PC-9 (cell line): ENCODE data around the gene ADAMTS12. TPM values are rescaled to one million over a fixed set of nuclear protein-coding genes. Genes with fewer than 3 reads are reported as not detected.

Source experiments
- BruUV-seq: library from RNA; stranded (reverse); fragments of 400-500 nt; replicated peaks from 2 replicates; lab custom pipeline; 2021; lab: Mats Ljungman, UMichigan
- CTCF ChIA-PET: fragments of 300-600 bp; sonication (Branson Sonifier 250); formaldehyde crosslinking; loops from one replicate; lab custom pipeline; 2022; ENCODE audit warnings: antibody characterized with exemption; lab: Charles Lee
- POLR2A ChIA-PET: fragments of 300-600 bp; sonication (Branson Sonifier 250); formaldehyde crosslinking; loops from one replicate; lab custom pipeline; 2022; ENCODE audit warnings: antibody characterized with exemption; ENCODE audit not compliant: unreplicated experiment; lab: Charles Lee
- DNase-seq, 2 experiments: peaks; one replicate each; pipeline versions ENCODE4 v3.0.0 to v3.0.0-alpha.2; 2015 to 2022; ENCODE audit warnings: mixed read lengths in 1 of 2
- H2AFZ ChIP-seq: fragments of 200-600 bp; sonication (generic); 2 replicates; pipeline ENCODE4 v1.8.1; 2017; ENCODE audit warnings: antibody characterized with exemption
- H3F3A ChIP-seq: fragments of 200-600 bp; sonication (generic); 2 replicates; pipeline ENCODE4 v1.8.1; 2017; ENCODE audit warnings: antibody characterized with exemption, mild to moderate bottlenecking, low read depth; ENCODE audit not compliant: insufficient read depth
- H3K27ac ChIP-seq: fragments of 200-600 bp; sonication (generic); 2 replicates; pipeline ENCODE4 v1.6.1; 2016; ENCODE audit warnings: mixed run types
- H3K27me3 ChIP-seq: fragments of 200-600 bp; sonication (generic); 2 replicates; pipeline ENCODE4 v1.6.1; 2016; ENCODE audit warnings: low read depth, mixed run types; ENCODE audit not compliant: insufficient read depth
- H3K36me3 ChIP-seq: fragments of 200-600 bp; sonication (generic); 2 replicates; pipeline ENCODE4 v1.6.1; 2016; ENCODE audit warnings: low read depth, mixed run types
- H3K4me1 ChIP-seq: fragments of 200-600 bp; sonication (generic); replicated peaks from 2 replicates; pipeline ENCODE4 v1.6.1; 2016; ENCODE audit warnings: mixed run types; ENCODE audit not compliant: insufficient read depth
- H3K4me2 ChIP-seq: fragments of 200-600 bp; sonication (generic); 2 replicates; pipeline ENCODE4 v1.6.1; 2017; ENCODE audit warnings: mixed run types
- H3K4me3 ChIP-seq: fragments of 200-600 bp; sonication (generic); 2 replicates; pipeline ENCODE4 v1.6.1; 2016; ENCODE audit warnings: mixed run types
- H3K79me2 ChIP-seq: fragments of 200-600 bp; sonication (generic); 2 replicates; pipeline ENCODE4 v1.6.1; 2017; ENCODE audit warnings: low read depth, mixed run types
- H3K9me2 ChIP-seq: fragments of 200-600 bp; sonication (generic); 2 replicates; pipeline ENCODE4 v1.8.1; 2017; ENCODE audit warnings: mild to moderate bottlenecking; ENCODE audit not compliant: insufficient read depth
- H3K9me3 ChIP-seq: fragments of 200-600 bp; sonication (generic); 2 replicates; pipeline ENCODE4 v1.8.1; 2016; ENCODE audit warnings: low read depth; ENCODE audit not compliant: insufficient read depth
- H4K20me1 ChIP-seq: fragments of 200-600 bp; sonication (generic); 2 replicates; pipeline ENCODE4 v1.8.1; 2017; ENCODE audit not compliant: insufficient read depth
- EZH2 ChIP-seq: fragments of 200-600 bp; sonication (generic); IDR thresholded peaks from 2 replicates; pipeline ENCODE4 v1.8.0; 2017; ENCODE audit warnings: antibody characterized with exemption, low read depth
- intact Hi-C: fragments of 100-400 bp; cut with micrococcal nuclease; formaldehyde crosslinking; loops from one replicate; pipeline ENCODE4 v1.10.0; 2022; ENCODE audit not compliant: unreplicated experiment
- total RNA-seq: library from RNA; stranded (reverse); gene quantifications from 2 replicates; pipeline ENCODE4 v1.2.3, GENCODE V29; 2021
- TF ChIP-seq, protein P1 (sequence below): fragments of 200-600 bp; sonication (generic); conservative IDR thresholded peaks from 2 replicates; pipeline ENCODE4 v1.6.1; 2017; ENCODE audit warnings: mixed run types, antibody characterized with exemption, mild to moderate bottlenecking, moderate library complexity

Gene ADAMTS12
- total RNA-seq, 1 experiment from 2014 or later, result 103 TPM

DNA sequence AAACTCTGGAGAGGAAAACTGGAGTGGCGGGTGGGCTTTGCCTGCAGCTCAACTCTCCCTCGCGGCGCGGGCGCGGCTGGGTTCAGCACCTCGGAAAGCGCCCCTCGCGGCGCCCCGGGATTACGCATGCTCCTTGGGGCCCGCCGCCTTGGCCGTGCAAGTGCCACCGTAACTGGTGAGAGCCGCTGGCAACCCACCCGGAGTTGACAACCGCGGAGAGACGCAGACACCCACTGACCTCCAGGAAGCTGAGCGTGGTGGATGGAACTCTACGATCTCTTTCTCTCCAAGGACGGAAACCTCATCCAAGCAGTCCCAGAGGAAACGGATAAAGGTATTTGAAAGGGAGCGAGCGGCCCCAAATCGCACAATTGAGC is 44.2 kb upstream of the ADAMTS12 start:
- Histone ChIP-seq H3K36me3 (no peaks in the 10 kb centered on the region), H3K9me2 (no peaks in the 10 kb centered on the region), H3F3A (peaks cover 5% of the 10 kb centered on the region), H3K27ac (no peak overlapping the region), H3K9me3 (peaks cover 12% of the 10 kb centered on the region; the same call in 1 of the 2 replicates), H2AFZ (no peak overlapping the region), H3K4me1 (peaks cover 14% of the 10 kb centered on the region), H3K4me3 (no peak overlapping the region), H3K27me3 (no peaks in the 10 kb centered on the region), H3K4me2 (no peak overlapping the region), H3K79me2 (no peaks in the 10 kb centered on the region), H4K20me1 (no peaks in the 10 kb centered on the region)
- no TSS peak for BruUV-seq
- ChIA-PET CTCF (interaction anchor here (1.5 to 1.8 kb wide), 3 partner anchors 46 to 467 kb away, joined by 3 to 18 read pairs (median 6); no protein-coding TSS in a partner anchor), POLR2A (interaction anchor here (0.7 kb wide), 1 partner anchor 165 kb away, joined by 3 read pairs; no protein-coding TSS in a partner anchor)
- intact Hi-C loops, result loop anchor here (10.0 kb wide), 2 partner anchors 201 to 381 kb away; no protein-coding TSS in a partner anchor
- DNase-seq, result peak in 1 of 2 experiments; percentile 21
- TF ChIP-seq EZH2, result no peak
- TF ChIP-seq, protein P1, sequence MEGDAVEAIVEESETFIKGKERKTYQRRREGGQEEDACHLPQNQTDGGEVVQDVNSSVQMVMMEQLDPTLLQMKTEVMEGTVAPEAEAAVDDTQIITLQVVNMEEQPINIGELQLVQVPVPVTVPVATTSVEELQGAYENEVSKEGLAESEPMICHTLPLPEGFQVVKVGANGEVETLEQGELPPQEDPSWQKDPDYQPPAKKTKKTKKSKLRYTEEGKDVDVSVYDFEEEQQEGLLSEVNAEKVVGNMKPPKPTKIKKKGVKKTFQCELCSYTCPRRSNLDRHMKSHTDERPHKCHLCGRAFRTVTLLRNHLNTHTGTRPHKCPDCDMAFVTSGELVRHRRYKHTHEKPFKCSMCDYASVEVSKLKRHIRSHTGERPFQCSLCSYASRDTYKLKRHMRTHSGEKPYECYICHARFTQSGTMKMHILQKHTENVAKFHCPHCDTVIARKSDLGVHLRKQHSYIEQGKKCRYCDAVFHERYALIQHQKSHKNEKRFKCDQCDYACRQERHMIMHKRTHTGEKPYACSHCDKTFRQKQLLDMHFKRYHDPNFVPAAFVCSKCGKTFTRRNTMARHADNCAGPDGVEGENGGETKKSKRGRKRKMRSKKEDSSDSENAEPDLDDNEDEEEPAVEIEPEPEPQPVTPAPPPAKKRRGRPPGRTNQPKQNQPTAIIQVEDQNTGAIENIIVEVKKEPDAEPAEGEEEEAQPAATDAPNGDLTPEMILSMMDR, result no peak

DNA sequence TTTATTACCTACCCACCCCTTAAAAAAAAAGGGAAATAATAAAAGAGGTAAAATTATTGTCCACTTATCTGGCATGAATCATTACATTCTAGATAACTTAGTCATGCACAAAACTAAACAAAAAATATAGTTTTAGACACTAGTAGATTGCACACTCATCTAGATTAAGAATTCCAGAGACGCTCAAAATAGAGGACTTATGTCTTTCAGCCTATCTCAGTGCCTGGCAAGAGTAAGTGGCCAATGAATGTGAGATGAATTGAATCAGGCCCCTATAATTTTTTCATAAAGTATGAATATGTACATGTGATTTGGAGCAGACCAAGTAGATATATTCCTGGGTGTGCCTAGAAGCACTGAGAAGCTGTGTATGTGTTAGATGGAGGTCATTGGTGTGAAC is 42.4 kb upstream of the ADAMTS12 start:
- H3K9me2 ChIP-seq, result no peaks in the 10 kb centered on the region
- no peaks in the 10 kb centered on the region for H3K27me3 ChIP-seq
- 0 out of 2 replicates have a peak overlapping the region, but pooled peaks have one; percentile 15 for H2AFZ ChIP-seq
- TF ChIP-seq EZH2, result no peak
- TF ChIP-seq, protein P1, result no peak
- CTCF ChIA-PET, result interaction anchor here (0.5 to 1.8 kb wide), 16 partner anchors 31 to 498 kb away, joined by 3 to 25 read pairs (median 6); partner anchors contain the start of gene ADAMTS12
- H3K36me3 ChIP-seq, result no peaks in the 10 kb centered on the region
- H3K27ac ChIP-seq, result peak overlapping the region; percentile 73
- POLR2A ChIA-PET, result interaction anchor here (0.5 to 0.6 kb wide), 2 partner anchors 149 to 1092 kb away, joined by 6 to 11 read pairs; no protein-coding TSS in a partner anchor
- peak overlapping the region; percentile 34 for H3K4me2 ChIP-seq
- peak; percentile 19 to 81 for DNase-seq
- H3K4me3 ChIP-seq, result no peak overlapping the region
- no peaks in the 10 kb centered on the region for H3K79me2 ChIP-seq
- no TSS peak for BruUV-seq
- H3F3A ChIP-seq, result peaks cover 5% of the 10 kb centered on the region
- H3K4me1 ChIP-seq, result peaks cover 14% of the 10 kb centered on the region
- peaks cover 12% of the 10 kb centered on the region; the same call in 1 of the 2 replicates for H3K9me3 ChIP-seq
- intact Hi-C loops, result loop anchor here (1.0 to 10.0 kb wide), 13 partner anchors 31 to 498 kb away; partner anchors contain the start of gene TARS1
- no peaks in the 10 kb centered on the region for H4K20me1 ChIP-seq

DNA sequence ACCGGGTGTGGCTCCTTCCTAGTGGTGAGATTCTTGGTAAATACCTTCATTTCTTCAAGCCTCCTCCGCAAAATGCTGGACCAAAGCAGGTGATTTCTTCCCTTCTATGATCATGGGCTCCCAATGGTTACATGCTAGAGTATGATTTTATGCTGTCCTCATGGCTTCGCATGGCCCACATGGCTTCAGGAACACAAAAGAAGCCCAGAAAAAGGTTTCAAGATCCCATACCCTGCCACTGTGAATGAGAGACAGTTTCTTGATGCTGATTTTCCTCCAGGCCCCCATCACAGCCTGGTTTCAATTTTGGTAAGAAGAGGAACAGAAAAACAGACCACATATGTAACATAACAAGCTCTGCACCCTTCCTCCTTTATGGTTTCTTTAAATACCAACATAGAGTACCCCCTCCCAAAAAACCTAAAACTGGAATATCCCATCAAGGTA is 42.0 kb upstream of the ADAMTS12 start:
- Histone ChIP-seq H3F3A (peaks cover 5% of the 10 kb centered on the region), H3K4me1 (peaks cover 14% of the 10 kb centered on the region), H3K4me2 (peak overlapping the region; percentile 34), H3K4me3 (no peak overlapping the region), H3K79me2 (no peaks in the 10 kb centered on the region), H3K27me3 (no peaks in the 10 kb centered on the region), H4K20me1 (no peaks in the 10 kb centered on the region), H3K27ac (peak overlapping the region; percentile 73), H3K9me3 (peaks cover 12% of the 10 kb centered on the region; the same call in 1 of the 2 replicates), H3K9me2 (no peaks in the 10 kb centered on the region), H2AFZ (no peak overlapping the region), H3K36me3 (no peaks in the 10 kb centered on the region)
- TF ChIP-seq, protein P1, result no peak
- no peak for TF ChIP-seq EZH2
- ChIA-PET POLR2A (no interaction called here), CTCF (interaction anchor here (0.5 to 1.8 kb wide), 10 partner anchors 31 to 495 kb away, joined by 3 to 25 read pairs (median 7); no protein-coding TSS in a partner anchor)
- DNase-seq, result no peak
- intact Hi-C loops, result loop anchor here (1.0 to 10.0 kb wide), 13 partner anchors 30 to 497 kb away; partner anchors contain the start of gene TARS1
- BruUV-seq, result no TSS peak
